SK-N-SH (cell line): ENCODE measurements around the gene KMT5C. TPM values are rescaled to one million over a fixed set of nuclear protein-coding genes. Genes with fewer than 3 reads are reported as not detected.

ENCODE experiments used
- CTCF ChIA-PET: fragments of 300-600, 350-600 bp; formaldehyde crosslinking; extraction: SDS; loops from one replicate; lab custom pipeline; 2021; lab: Yijun Ruan, JAX
- POLR2A ChIA-PET: fragments of 350-600 bp; sonication (Branson Sonifier 250); formaldehyde crosslinking; extraction: SDS; loops from one replicate; lab custom pipeline; 2020; ENCODE audit warnings: antibody characterized with exemption, inconsistent platforms; lab: Yijun Ruan, JAX
- DNase-seq: peaks from one replicate; pipeline ENCODE4 v3.0.0; 2012
- H2AFZ ChIP-seq: fragments of 200-600 bp; sonication (generic); 2 replicates; pipeline ENCODE4 v1.8.1; 2016; ENCODE audit warnings: antibody characterized with exemption, mild to moderate bottlenecking, low read depth
- H3F3A ChIP-seq: fragments of 200-600 bp; sonication (generic); replicated peaks from 2 replicates; pipeline ENCODE3; 2016; ENCODE audit warnings: antibody characterized with exemption, mild to moderate bottlenecking; ENCODE audit not compliant: insufficient read depth
- H3K27ac ChIP-seq, 2 experiments: fragments of 200-500 bp in 1 of 2; fragments of 200-600 bp in 1 of 2; sonication (Bioruptor generic) in 1 of 2; sonication (generic), shearing (Covaris generic) in 1 of 2; 2 replicates each; pipeline versions ENCODE4 v1.5.1 to v1.6.1; 2014 to 2016; ENCODE audit warnings: low read depth in 2 of 2, inconsistent platforms in 1 of 2, low read length in 1 of 2, mild to moderate bottlenecking in 1 of 2, mixed read lengths in 1 of 2
- H3K27me3 ChIP-seq: fragments of 200-600 bp; sonication (generic), shearing (Covaris generic); 2 replicates; pipeline ENCODE4 v1.6.1; 2016; ENCODE audit warnings: mixed run types; ENCODE audit not compliant: insufficient read depth
- H3K36me3 ChIP-seq, 2 experiments: fragments of 200-500 bp in 1 of 2; fragments of 200-600 bp in 1 of 2; sonication (Bioruptor generic) in 1 of 2; sonication (generic) in 1 of 2; replicated peaks in 1 of 2; 2 replicates each; pipeline versions ENCODE3 to v1.5.1; 2014 to 2016; ENCODE audit warnings: low read length in 1 of 2, mild to moderate bottlenecking in 1 of 2; ENCODE audit not compliant: insufficient read depth in 2 of 2, control insufficient read depth in 1 of 2
- H3K4me1 ChIP-seq, 2 experiments: fragments of 200-500 bp in 1 of 2; fragments of 200-600 bp in 1 of 2; sonication (Bioruptor generic) in 1 of 2; sonication (generic), shearing (Covaris generic) in 1 of 2; 2 replicates each; pipeline versions ENCODE4 v1.5.1 to v1.6.1; 2014 to 2016; ENCODE audit warnings: low read depth in 1 of 2, low read length in 1 of 2, mixed run types in 1 of 2; ENCODE audit not compliant: insufficient read depth in 2 of 2, control insufficient read depth in 1 of 2
- H3K4me2 ChIP-seq: fragments of 200-600 bp; sonication (generic), shearing (Covaris generic); 2 replicates; pipeline ENCODE4 v1.6.1; 2017; ENCODE audit warnings: mixed run types
- H3K4me3 ChIP-seq, 2 experiments: fragments of 200-500 bp in 1 of 2; fragments of 200-600 bp in 1 of 2; sonication (Bioruptor generic) in 1 of 2; sonication (generic), shearing (Covaris generic) in 1 of 2; 2 replicates each; pipeline versions ENCODE4 v1.5.1 to v1.8.1; 2014 to 2016; ENCODE audit warnings: low read depth in 2 of 2, inconsistent platforms in 1 of 2, low read length in 1 of 2, mild to moderate bottlenecking in 1 of 2, mixed read lengths in 1 of 2, moderate library complexity in 1 of 2
- H3K79me2 ChIP-seq: fragments of 200-600 bp; sonication (generic); 2 replicates; pipeline ENCODE4 v1.8.1; 2017; ENCODE audit warnings: mild to moderate bottlenecking; ENCODE audit not compliant: insufficient read depth
- H3K9ac ChIP-seq: fragments of 200-600 bp; sonication (generic); 2 replicates; pipeline ENCODE4 v1.6.1; 2017; ENCODE audit warnings: mixed run types
- H3K9me2 ChIP-seq: fragments of 200-600 bp; sonication (generic); 2 replicates; pipeline ENCODE4 v1.6.1; 2017; ENCODE audit warnings: mixed run types
- H3K9me3 ChIP-seq: fragments of 200-600 bp; sonication (generic); 2 replicates; pipeline ENCODE4 v1.6.1; 2017; ENCODE audit warnings: mixed run types, mild to moderate bottlenecking, moderate library complexity
- H4K20me1 ChIP-seq: fragments of 200-600 bp; sonication (generic); 2 replicates; pipeline ENCODE4 v1.6.1; 2017; ENCODE audit warnings: mild to moderate bottlenecking, mixed run types; ENCODE audit not compliant: insufficient read depth
- CHD2 ChIP-seq: fragments of 150-350 bp; IDR thresholded peaks from 2 replicates; pipeline ENCODE4 v1.6.1; 2018; ENCODE audit warnings: low read length; ENCODE audit not compliant: partially characterized antibody
- ELF1 ChIP-seq: IDR thresholded peaks from 2 replicates; pipeline ENCODE4 v1.4.0; 2012
- EP300 ChIP-seq, 2 experiments: IDR thresholded peaks; 2 replicates each; pipeline versions ENCODE4 v1.4.0 to v1.6.1; 2012; ENCODE audit warnings: borderline replicate concordance in 1 of 2, low read depth in 1 of 2, low read length in 1 of 2
- EZH2phosphoT487 ChIP-seq: fragments of 200-600 bp; sonication (generic); IDR thresholded peaks from 2 replicates; pipeline ENCODE4 v1.6.1; 2017; ENCODE audit warnings: low read depth, mixed run types, mild to moderate bottlenecking, antibody characterized with exemption, moderate library complexity, borderline replicate concordance
- FOSL2 ChIP-seq: IDR thresholded peaks from 2 replicates; pipeline ENCODE4 v1.4.0; 2012; ENCODE audit warnings: low read depth, mild to moderate bottlenecking, moderate library complexity, borderline replicate concordance
- FOXJ3 ChIP-seq: sonication (generic); formaldehyde crosslinking; IDR thresholded peaks from 2 replicates; pipeline ENCODE4 v1.5.1; 2020; ENCODE audit warnings: mild to moderate bottlenecking, missing genetic modification reagents
- GATA2 ChIP-seq: sonication (generic); formaldehyde crosslinking; IDR thresholded peaks from 2 replicates; pipeline ENCODE4 v1.5.0; 2020; ENCODE audit warnings: mild to moderate bottlenecking, missing genetic modification reagents
- JUND ChIP-seq: IDR thresholded peaks from 2 replicates; pipeline ENCODE4 v1.4.0; 2012
- MEF2A ChIP-seq: IDR thresholded peaks from 2 replicates; pipeline ENCODE4 v1.4.0; 2012; ENCODE audit warnings: low read depth, borderline replicate concordance
- NFIC ChIP-seq: IDR thresholded peaks from 2 replicates; pipeline ENCODE4 v1.4.0; 2012; ENCODE audit warnings: borderline replicate concordance
- NRF1 ChIP-seq: IDR thresholded peaks from 2 replicates; pipeline ENCODE4 v1.6.1; 2012; ENCODE audit warnings: low read depth, mild to moderate bottlenecking, low read length
- POLR2AphosphoS5 ChIP-seq: IDR thresholded peaks from 2 replicates; pipeline ENCODE4 v1.6.1; 2012; ENCODE audit warnings: low read depth, low read length
- RAD21 ChIP-seq: IDR thresholded peaks from 2 replicates; pipeline ENCODE4 v1.6.1; 2012; ENCODE audit warnings: mild to moderate bottlenecking, low read length
- RCOR1 ChIP-seq: fragments of 150-350 bp; IDR thresholded peaks from 2 replicates; pipeline ENCODE4 v1.6.1; 2017; ENCODE audit warnings: antibody characterized with exemption, low read length
- RFX5 ChIP-seq: IDR thresholded peaks from 2 replicates; pipeline ENCODE4 v1.6.1; 2012; ENCODE audit warnings: mild to moderate bottlenecking, improper control_type of control experiment, low read length
- SMC3 ChIP-seq: IDR thresholded peaks from 2 replicates; pipeline ENCODE4 v1.6.1; 2012; ENCODE audit warnings: low read depth, low read length, improper control_type of control experiment
- TCF12 ChIP-seq: IDR thresholded peaks from 2 replicates; pipeline ENCODE4 v1.4.0; 2012
- YY1 ChIP-seq: IDR thresholded peaks from 2 replicates; pipeline ENCODE4 v1.4.0; 2012; ENCODE audit warnings: low read depth, mild to moderate bottlenecking
- WGBS: methylation state at CpG from one replicate; pipeline ENCODE4 v1.1.6; 2017; ENCODE audit warnings: low lambda C conversion rate; 5-methylcytosine and 5-hydroxymethylcytosine counted together
- polyA plus RNA-seq, 3 experiments: library from polyadenylated mRNA; depleted of rRNA; stranded (reverse); fragments of >200 nt; gene quantifications; 2 replicates each; pipeline ENCODE4 v1.2.3, GENCODE V29; 2012
- TF ChIP-seq, protein P1 (sequence below): fragments of 200-600 bp; sonication (generic); IDR thresholded peaks from 2 replicates; pipeline ENCODE4 v1.6.1; 2017; ENCODE audit warnings: antibody characterized with exemption, mild to moderate bottlenecking, moderate library complexity
- TF ChIP-seq, protein P2 (sequence below): IDR thresholded peaks from 2 replicates; pipeline ENCODE4; 2012

KMT5C gene
- polyA plus RNA-seq, 1 of the 3 experiments (the other 2 are of a cell fraction), result 14.0 TPM

DNA sequence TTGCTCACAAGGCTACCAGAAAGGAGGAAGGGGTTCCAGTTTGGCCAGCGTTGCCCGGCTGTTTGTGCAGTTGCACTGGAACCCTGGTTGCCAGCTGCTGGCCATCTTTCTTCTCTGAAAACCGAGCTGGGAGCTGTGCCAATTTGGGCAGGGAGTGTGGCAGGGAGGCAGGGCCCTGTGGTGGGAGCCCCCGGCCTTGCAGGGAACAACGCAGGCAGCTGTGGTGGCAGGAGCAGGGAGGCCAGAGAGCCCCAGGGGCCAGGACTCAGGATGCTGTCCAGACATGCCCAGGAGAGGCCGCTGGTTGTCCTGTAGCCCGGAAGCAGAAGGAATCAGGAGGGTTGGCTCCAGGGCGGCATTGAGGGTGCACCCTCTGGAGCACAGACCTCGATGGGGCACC, 4.8 kb downstream of the KMT5C start:
- Histone ChIP-seq H3K9me2 (no peaks in the 10 kb centered on the region), H4K20me1 (no peaks in the 10 kb centered on the region), H3K9ac (no peak overlapping the region), H2AFZ (no peak overlapping the region), H3K4me2 (0 out of 2 replicates have a peak overlapping the region, but pooled peaks have one; percentile 2), H3F3A (peaks cover 6% of the 10 kb centered on the region), H3K36me3 (peaks cover 0 to 4% of the 10 kb centered on the region in 2 experiments), H3K79me2 (peaks cover 9% of the 10 kb centered on the region; the same call in 1 of the 2 replicates), H3K4me3 (no peak overlapping the region), H3K9me3 (no peaks in the 10 kb centered on the region), H3K27me3 (no peaks in the 10 kb centered on the region), H3K27ac (peak overlapping the region in 1 of 2 experiments; percentile 85; a peak in 2 of 4 replicates), H3K4me1 (peaks cover 0 to 38% of the 10 kb centered on the region in 2 experiments; a peak in 1 of 4 replicates)
- POLR2A ChIA-PET, result interaction anchor here (1.1 kb wide), 1 partner anchor 63 kb away, joined by 5 read pairs; the partner anchor contains the start of gene UBE2S
- WGBS, result 67% methylated on average over 6 of the region's 9 CpGs
- DNase-seq, result peak; percentile 91
- CTCF ChIA-PET, result interaction anchor here (0.6 to 1.0 kb wide), 6 partner anchors 9 to 288 kb away, joined by 3 read pairs; no protein-coding TSS in a partner anchor
- peak; percentile 20; the same call in 1 of the 2 replicates for TF ChIP-seq SMC3
- TF ChIP-seq, protein P1, sequence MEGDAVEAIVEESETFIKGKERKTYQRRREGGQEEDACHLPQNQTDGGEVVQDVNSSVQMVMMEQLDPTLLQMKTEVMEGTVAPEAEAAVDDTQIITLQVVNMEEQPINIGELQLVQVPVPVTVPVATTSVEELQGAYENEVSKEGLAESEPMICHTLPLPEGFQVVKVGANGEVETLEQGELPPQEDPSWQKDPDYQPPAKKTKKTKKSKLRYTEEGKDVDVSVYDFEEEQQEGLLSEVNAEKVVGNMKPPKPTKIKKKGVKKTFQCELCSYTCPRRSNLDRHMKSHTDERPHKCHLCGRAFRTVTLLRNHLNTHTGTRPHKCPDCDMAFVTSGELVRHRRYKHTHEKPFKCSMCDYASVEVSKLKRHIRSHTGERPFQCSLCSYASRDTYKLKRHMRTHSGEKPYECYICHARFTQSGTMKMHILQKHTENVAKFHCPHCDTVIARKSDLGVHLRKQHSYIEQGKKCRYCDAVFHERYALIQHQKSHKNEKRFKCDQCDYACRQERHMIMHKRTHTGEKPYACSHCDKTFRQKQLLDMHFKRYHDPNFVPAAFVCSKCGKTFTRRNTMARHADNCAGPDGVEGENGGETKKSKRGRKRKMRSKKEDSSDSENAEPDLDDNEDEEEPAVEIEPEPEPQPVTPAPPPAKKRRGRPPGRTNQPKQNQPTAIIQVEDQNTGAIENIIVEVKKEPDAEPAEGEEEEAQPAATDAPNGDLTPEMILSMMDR, result 0 out of 2 replicates have a peak, but pooled peaks have one; percentile 10
- TF ChIP-seq MEF2A, result no peak
- no peak for TF ChIP-seq YY1
- peak in 1 of 2 experiments; percentile 59; a peak in 1 of 4 replicates for TF ChIP-seq EP300 (IDR thresholded peaks at IDR 0.05; ENCODE audit: borderline replicate concordance in 1 of 2, low read depth in 1 of 2, low read length in 1 of 2)
- no peak for TF ChIP-seq TCF12
- TF ChIP-seq NRF1, result no peak
- no peak for TF ChIP-seq FOSL2
- no peak for TF ChIP-seq EZH2phosphoT487
- no peak for TF ChIP-seq ELF1
- TF ChIP-seq CHD2, result peak; percentile 30
- TF ChIP-seq JUND, result no peak
- TF ChIP-seq RAD21, result peak; percentile 50

DNA sequence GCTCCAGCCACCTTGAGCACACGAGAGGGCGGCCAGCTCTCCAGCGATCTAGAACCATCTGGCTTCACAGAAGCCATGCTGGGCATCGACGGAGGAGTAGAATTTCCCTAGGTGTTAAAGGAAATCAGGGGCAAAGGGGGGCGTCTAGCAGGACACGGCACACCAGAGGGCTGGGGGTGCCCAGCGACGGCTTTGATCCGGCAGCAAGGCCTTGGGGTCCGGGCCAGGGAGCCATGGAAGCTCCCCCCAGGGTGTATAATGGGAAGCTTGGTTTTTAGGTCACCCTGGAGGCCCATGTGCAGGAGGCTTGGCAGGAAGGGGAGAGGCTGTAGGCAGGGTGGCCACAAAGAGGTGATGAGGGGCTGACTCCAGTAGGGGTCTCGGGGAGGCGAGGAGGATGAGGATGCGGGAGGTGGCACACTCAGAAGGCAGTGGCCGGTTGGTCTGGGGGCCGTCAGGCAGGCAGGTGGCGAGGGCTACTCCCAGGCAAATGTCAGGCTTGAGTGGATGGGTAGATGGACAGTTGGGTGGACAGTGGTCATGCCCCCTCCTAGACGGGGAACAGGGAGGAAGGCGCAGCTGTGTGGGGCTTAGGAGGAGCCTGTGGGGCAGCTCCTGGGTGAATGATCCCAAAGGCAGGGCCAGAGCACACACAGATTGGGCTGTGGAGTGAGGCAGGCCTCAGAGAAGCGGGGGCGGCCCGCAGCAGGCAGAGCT, 5.6 kb downstream of the KMT5C start:
- Histone ChIP-seq H3K79me2 (peaks cover 7% of the 10 kb centered on the region; the same call in 1 of the 2 replicates), H3K4me2 (no peak overlapping the region), H3K36me3 (peaks cover 0 to 4% of the 10 kb centered on the region in 2 experiments), H3K4me3 (no peak overlapping the region), H4K20me1 (no peaks in the 10 kb centered on the region), H3K9me2 (no peaks in the 10 kb centered on the region), H3F3A (peaks cover 6% of the 10 kb centered on the region), H3K9ac (no peak overlapping the region), H3K27ac (peak overlapping the region in 1 of 2 experiments; percentile 85; a peak in 2 of 4 replicates), H3K27me3 (no peaks in the 10 kb centered on the region), H3K4me1 (peaks cover 0 to 38% of the 10 kb centered on the region in 2 experiments; a peak in 1 of 4 replicates), H2AFZ (no peak overlapping the region), H3K9me3 (no peaks in the 10 kb centered on the region)
- ChIA-PET CTCF (interaction anchor here (0.8 to 1.0 kb wide), 4 partner anchors 38 to 287 kb away, joined by 3 read pairs; partner anchors contain the start of gene TMEM238), POLR2A (interaction anchor here (1.1 kb wide), 1 partner anchor 62 kb away, joined by 5 read pairs; the partner anchor contains the start of gene UBE2S)
- WGBS, result 94% methylated on average over 22 of the region's 22 CpGs
- TF ChIP-seq EP300 (IDR thresholded peaks at IDR 0.05; ENCODE audit: borderline replicate concordance in 1 of 2, low read depth in 1 of 2, low read length in 1 of 2) (no peak), FOXJ3 (CRISPR knock-in tag) (no peak), RCOR1 (no peak), NRF1 (no peak), ELF1 (no peak), TCF12 (no peak), NFIC (no peak), POLR2AphosphoS5 (no peak), JUND (no peak), GATA2 (no peak), RFX5 (no peak), RAD21 (no peak)
- TF ChIP-seq, protein P2, sequence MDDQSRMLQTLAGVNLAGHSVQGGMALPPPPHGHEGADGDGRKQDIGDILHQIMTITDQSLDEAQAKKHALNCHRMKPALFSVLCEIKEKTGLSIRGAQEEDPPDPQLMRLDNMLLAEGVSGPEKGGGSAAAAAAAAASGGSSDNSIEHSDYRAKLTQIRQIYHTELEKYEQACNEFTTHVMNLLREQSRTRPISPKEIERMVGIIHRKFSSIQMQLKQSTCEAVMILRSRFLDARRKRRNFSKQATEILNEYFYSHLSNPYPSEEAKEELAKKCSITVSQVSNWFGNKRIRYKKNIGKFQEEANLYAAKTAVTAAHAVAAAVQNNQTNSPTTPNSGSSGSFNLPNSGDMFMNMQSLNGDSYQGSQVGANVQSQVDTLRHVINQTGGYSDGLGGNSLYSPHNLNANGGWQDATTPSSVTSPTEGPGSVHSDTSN, result no peak
- TF ChIP-seq, protein P1, result no peak
- DNase-seq, result no peak
